GM23338 (cell line): ENCODE data around the gene PHACTR1. TPM values are rescaled to one million over a fixed set of nuclear protein-coding genes. Genes with fewer than 3 reads are reported as not detected.
A peak's percentile ranks its signal among the peaks of the same experiment; 100 is the strongest.

Source experiments
- ATAC-seq: fragments of 200-7000 bp; cut with Tn5 transposase; 3 replicates; pipeline ENCODE4 v1.9.1; 2020
- DNase-seq: peaks from one replicate; pipeline ENCODE4 v3.0.0-alpha.2; 2015; ENCODE audit warnings: low spot score
- H2AFZ ChIP-seq: fragments of 200-600 bp; sonication (generic); 2 replicates; pipeline ENCODE4 v1.8.0; 2016; ENCODE audit warnings: antibody characterized with exemption, mild to moderate bottlenecking, moderate library complexity
- H3F3A ChIP-seq: fragments of 200-600 bp; sonication (generic); replicated peaks from 2 replicates; pipeline ENCODE4 v1.8.0; 2017; ENCODE audit warnings: antibody characterized with exemption, mixed run types, low read depth
- H3K27ac ChIP-seq: fragments of 200-600 bp; sonication (generic); 2 replicates; pipeline ENCODE4 v1.6.1; 2016; ENCODE audit warnings: low read depth
- H3K27me3 ChIP-seq: fragments of 200-600 bp; sonication (generic); 2 replicates; pipeline ENCODE4 v1.8.0; 2016; ENCODE audit warnings: mild to moderate bottlenecking, mixed run types, moderate library complexity; ENCODE audit not compliant: insufficient read depth
- H3K36me3 ChIP-seq: fragments of 200-600 bp; sonication (generic); 2 replicates; pipeline ENCODE4 v1.8.0; 2016; ENCODE audit warnings: mild to moderate bottlenecking; ENCODE audit not compliant: insufficient read depth
- H3K4me1 ChIP-seq: fragments of 200-600 bp; sonication (generic); 2 replicates; pipeline ENCODE4 v1.8.0; 2016; ENCODE audit warnings: mild to moderate bottlenecking, moderate library complexity; ENCODE audit not compliant: insufficient read depth
- H3K4me2 ChIP-seq: fragments of 200-600 bp; sonication (generic); 2 replicates; pipeline ENCODE4 v1.7.1; 2017; ENCODE audit warnings: mixed run types
- H3K4me3 ChIP-seq: fragments of 200-600 bp; sonication (generic); 2 replicates; pipeline ENCODE4 v1.6.1; 2016; ENCODE audit warnings: mixed run types
- H3K79me2 ChIP-seq: fragments of 200-600 bp; sonication (generic); replicated peaks from 2 replicates; pipeline ENCODE4 v1.8.0; 2017; ENCODE audit warnings: mild to moderate bottlenecking; ENCODE audit not compliant: insufficient read depth
- H3K9me2 ChIP-seq: fragments of 200-600 bp; sonication (generic); 2 replicates; pipeline ENCODE4 v1.8.0; 2017; ENCODE audit not compliant: insufficient read depth
- H4K20me1 ChIP-seq: fragments of 200-600 bp; sonication (generic); replicated peaks from 2 replicates; pipeline ENCODE4 v1.8.0; 2017; ENCODE audit warnings: mild to moderate bottlenecking; ENCODE audit not compliant: insufficient read depth
- H3K27ac Mint-ChIP-seq: 2 replicates; pipeline ENCODE4 v1.8.0; 2020; ENCODE audit warnings: inconsistent platforms, mild to moderate bottlenecking, moderate library complexity, mixed read lengths
- H3K27me3 Mint-ChIP-seq: 3 replicates; pipeline ENCODE4 v1.8.0; 2022; ENCODE audit warnings: low read depth, mild to moderate bottlenecking, moderate library complexity, mixed read lengths, inconsistent platforms; ENCODE audit not compliant: insufficient read depth, poor library complexity
- H3K36me3 Mint-ChIP-seq: 3 replicates; pipeline ENCODE4 v1.8.0; 2021; ENCODE audit warnings: low read depth, mild to moderate bottlenecking, inconsistent platforms, moderate library complexity, mixed read lengths
- H3K4me1 Mint-ChIP-seq: 3 replicates; pipeline ENCODE4 v1.8.0; 2020; ENCODE audit warnings: mild to moderate bottlenecking, inconsistent platforms, mixed read lengths
- H3K4me3 Mint-ChIP-seq: 3 replicates; pipeline ENCODE4 v1.8.0; 2021; ENCODE audit warnings: moderate library complexity, mild to moderate bottlenecking, inconsistent platforms, mixed read lengths
- H3K9me3 Mint-ChIP-seq: 3 replicates; pipeline ENCODE4 v1.8.0; 2020; ENCODE audit warnings: moderate library complexity, mild to moderate bottlenecking, inconsistent platforms, mixed read lengths
- CREB1 ChIP-seq: fragments of 250-450 bp; sonication (Bioruptor Pico); IDR thresholded peaks from 2 replicates; pipeline ENCODE4 v1.5.0; 2020; ENCODE audit warnings: low read depth, mild to moderate bottlenecking, moderate library complexity
- EZH2 ChIP-seq: fragments of 200-600 bp; sonication (generic); IDR thresholded peaks from one replicate; pipeline ENCODE4 v1.8.0; 2017; ENCODE audit warnings: antibody characterized with exemption, mild to moderate bottlenecking, low read depth; ENCODE audit not compliant: unreplicated experiment
- EZH2phosphoT487 ChIP-seq: fragments of 200-600 bp; sonication (generic); IDR thresholded peaks from one replicate; pipeline ENCODE4 v1.8.1; 2018; ENCODE audit warnings: antibody characterized with exemption; ENCODE audit not compliant: unreplicated experiment
- JUNB ChIP-seq: IDR thresholded peaks from one replicate; pipeline ENCODE4 v1.6.1; 2016; ENCODE audit warnings: antibody characterized with exemption; ENCODE audit not compliant: unreplicated experiment
- NANOG ChIP-seq: IDR thresholded peaks from 2 replicates; pipeline ENCODE4 v1.6.1; 2016; ENCODE audit warnings: antibody characterized with exemption, borderline replicate concordance
- POLR2AphosphoS5 ChIP-seq: IDR thresholded peaks from 2 replicates; pipeline ENCODE4 v1.6.1; 2016; ENCODE audit warnings: antibody characterized with exemption, low read depth
- STAT1 ChIP-seq: IDR thresholded peaks from one replicate; pipeline ENCODE4 v1.6.1; 2016; ENCODE audit warnings: antibody characterized with exemption; ENCODE audit not compliant: unreplicated experiment
- ZNF114 ChIP-seq: fragments of 250-450 bp; sonication (Bioruptor Pico); IDR thresholded peaks from 2 replicates; pipeline ENCODE4 v1.5.0; 2020; ENCODE audit warnings: mild to moderate bottlenecking, moderate library complexity
- ZNF331 ChIP-seq: fragments of 250-450 bp; sonication (Bioruptor Pico); IDR thresholded peaks from 2 replicates; pipeline ENCODE4 v1.5.0; 2020; ENCODE audit warnings: low read depth, mild to moderate bottlenecking, moderate library complexity
- polyA plus RNA-seq: library from polyadenylated mRNA; unstranded; fragments of >200 nt; fragmentation: Nextera tagmentation; extraction: Ambion mirVana; gene quantifications from 2 replicates; pipeline ENCODE4 v1.2.1, GENCODE V29; 2016
- total RNA-seq: library from RNA; depleted of rRNA; stranded (reverse); fragments of >200 nt; shearing (Covaris generic); gene quantifications from 2 replicates; pipeline ENCODE4 v1.2.3, GENCODE V29; 2014
- TF ChIP-seq, protein P1 (sequence below), 2 experiments: fragments of 200-600 bp in 1 of 2; sonication (generic) in 1 of 2; conservative IDR thresholded peaks; 2 replicates each; pipeline versions ENCODE4 v1.5.1 to v1.6.1; 2016 to 2017; ENCODE audit warnings: antibody characterized with exemption in 2 of 2, low read depth in 2 of 2, mild to moderate bottlenecking in 2 of 2, moderate library complexity in 1 of 2
- TF ChIP-seq, protein P2 (sequence below): IDR thresholded peaks from one replicate; pipeline ENCODE4 v1.6.1; 2018; ENCODE audit warnings: antibody characterized with exemption; ENCODE audit not compliant: unreplicated experiment
- TF ChIP-seq, protein P3 (sequence below): IDR thresholded peaks from 2 replicates; pipeline ENCODE4 v1.6.1; 2016; ENCODE audit warnings: antibody characterized with exemption

Gene PHACTR1
- total and polyA plus RNA-seq, 2 experiments from 2014 or later = 5.9 to 19.3 TPM

DNA sequence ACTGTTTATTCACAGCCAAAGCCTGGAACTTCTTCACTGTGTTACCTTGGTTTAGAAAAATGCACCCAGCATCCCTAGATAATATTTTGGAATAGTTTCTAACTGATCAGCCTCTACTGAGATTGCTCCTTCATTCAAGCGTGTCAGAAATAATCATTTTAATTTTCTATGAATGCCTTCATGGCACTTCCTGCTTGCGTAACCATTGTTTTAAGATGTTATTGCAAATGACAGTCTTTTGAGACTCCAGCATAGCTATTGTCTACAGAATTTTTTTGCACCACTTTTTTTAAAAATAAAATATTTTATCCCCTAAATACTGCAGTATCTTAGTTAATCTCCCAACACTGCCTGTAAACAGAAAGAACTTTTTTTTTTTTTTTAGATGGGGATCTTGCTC, 213.1 kb downstream of the PHACTR1 start (continued):
- TF ChIP-seq, protein P1, sequence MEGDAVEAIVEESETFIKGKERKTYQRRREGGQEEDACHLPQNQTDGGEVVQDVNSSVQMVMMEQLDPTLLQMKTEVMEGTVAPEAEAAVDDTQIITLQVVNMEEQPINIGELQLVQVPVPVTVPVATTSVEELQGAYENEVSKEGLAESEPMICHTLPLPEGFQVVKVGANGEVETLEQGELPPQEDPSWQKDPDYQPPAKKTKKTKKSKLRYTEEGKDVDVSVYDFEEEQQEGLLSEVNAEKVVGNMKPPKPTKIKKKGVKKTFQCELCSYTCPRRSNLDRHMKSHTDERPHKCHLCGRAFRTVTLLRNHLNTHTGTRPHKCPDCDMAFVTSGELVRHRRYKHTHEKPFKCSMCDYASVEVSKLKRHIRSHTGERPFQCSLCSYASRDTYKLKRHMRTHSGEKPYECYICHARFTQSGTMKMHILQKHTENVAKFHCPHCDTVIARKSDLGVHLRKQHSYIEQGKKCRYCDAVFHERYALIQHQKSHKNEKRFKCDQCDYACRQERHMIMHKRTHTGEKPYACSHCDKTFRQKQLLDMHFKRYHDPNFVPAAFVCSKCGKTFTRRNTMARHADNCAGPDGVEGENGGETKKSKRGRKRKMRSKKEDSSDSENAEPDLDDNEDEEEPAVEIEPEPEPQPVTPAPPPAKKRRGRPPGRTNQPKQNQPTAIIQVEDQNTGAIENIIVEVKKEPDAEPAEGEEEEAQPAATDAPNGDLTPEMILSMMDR (conservative IDR thresholded peaks at IDR 0.05; ENCODE audit: low read depth in 2 of 2) = no peak

DNA sequence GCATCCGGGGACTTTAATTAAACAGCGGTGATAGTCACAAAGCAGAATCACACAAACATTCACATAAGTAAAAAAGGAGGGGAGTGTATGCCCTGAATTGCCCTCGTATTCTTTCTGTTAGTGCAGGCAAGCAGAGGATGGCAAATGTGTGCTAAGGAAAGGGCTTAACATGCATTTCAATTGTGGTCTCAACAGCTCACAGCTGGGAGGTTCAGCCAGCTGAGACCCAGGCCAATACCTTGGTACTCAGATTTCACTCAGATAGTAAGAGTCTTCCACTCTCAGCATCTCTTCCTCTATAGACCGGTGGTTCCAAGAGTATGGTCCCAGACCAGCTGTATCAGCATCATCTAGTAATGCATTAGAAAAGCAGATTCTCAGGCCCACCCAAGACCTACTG, 215.1 kb downstream of the PHACTR1 start:
- peak; percentile 21 for DNase-seq
- no peaks in the 10 kb centered on the region for H3K79me2 ChIP-seq
- H3K27ac Mint-ChIP-seq = no peak overlapping the region
- H3K9me2 ChIP-seq = no peaks in the 10 kb centered on the region
- H3K27me3 ChIP-seq = no peaks in the 10 kb centered on the region
- H2AFZ ChIP-seq = no peak overlapping the region
- no peaks in the 10 kb centered on the region for H3K4me1 ChIP-seq
- ATAC-seq = peak; percentile 86
- H3K27me3 Mint-ChIP-seq = peaks cover 2% of the 10 kb centered on the region
- no peak overlapping the region for H3K4me2 ChIP-seq
- H3K9me3 Mint-ChIP-seq = no peaks in the 10 kb centered on the region; the same call in 2 of the 3 replicates
- no peaks in the 10 kb centered on the region for H3K36me3 Mint-ChIP-seq
- H4K20me1 ChIP-seq = no peaks in the 10 kb centered on the region
- H3K27ac ChIP-seq = no peak overlapping the region
- H3K36me3 ChIP-seq = no peaks in the 10 kb centered on the region
- H3F3A ChIP-seq = no peaks in the 10 kb centered on the region
- no peak overlapping the region for H3K4me3 Mint-ChIP-seq
- H3K4me1 Mint-ChIP-seq = peaks cover 17% of the 10 kb centered on the region
- no peak overlapping the region for H3K4me3 ChIP-seq
- TF ChIP-seq, protein P1 (conservative IDR thresholded peaks at IDR 0.05; ENCODE audit: low read depth in 2 of 2) = no peak
- TF ChIP-seq EZH2phosphoT487 = no peak
- TF ChIP-seq ZNF114 = no peak
- TF ChIP-seq POLR2AphosphoS5 = no peak
- no peak for TF ChIP-seq ZNF331
- no peak for TF ChIP-seq EZH2

DNA sequence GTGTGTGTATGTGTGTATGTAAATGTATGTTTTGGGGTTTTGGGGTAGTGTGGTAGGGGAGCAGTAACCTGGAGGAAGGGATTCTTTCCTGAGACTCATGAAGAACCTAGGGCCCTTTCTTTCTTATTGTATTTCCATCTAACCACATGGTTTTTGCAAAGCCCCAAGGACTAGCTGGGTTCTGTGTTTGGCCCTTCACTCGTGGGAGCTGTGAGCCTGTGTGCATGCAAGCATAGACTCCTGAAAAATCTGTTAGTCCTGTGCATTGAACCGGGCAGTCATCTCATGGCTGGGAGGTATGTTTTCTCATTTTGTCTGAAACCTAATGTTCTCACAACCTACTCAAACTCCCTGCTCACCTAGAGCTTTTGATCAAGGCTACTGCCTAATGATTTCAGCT, 219.1 kb downstream of the PHACTR1 start:
- no peak overlapping the region for H3K4me3 ChIP-seq
- H3K27ac ChIP-seq = no peak overlapping the region
- no peak overlapping the region for H3K4me2 ChIP-seq
- H3K27ac Mint-ChIP-seq = no peak overlapping the region
- no peak overlapping the region for H2AFZ ChIP-seq
- H3K27me3 Mint-ChIP-seq = no peaks in the 10 kb centered on the region
- ATAC-seq = no peak
- peaks cover 18% of the 10 kb centered on the region for H3K4me1 Mint-ChIP-seq
- H3F3A ChIP-seq = no peaks in the 10 kb centered on the region
- H3K9me2 ChIP-seq = no peaks in the 10 kb centered on the region
- H3K4me3 Mint-ChIP-seq = no peak overlapping the region
- DNase-seq = no peak
- no peaks in the 10 kb centered on the region; the same call in 2 of the 3 replicates for H3K36me3 Mint-ChIP-seq
- no peaks in the 10 kb centered on the region for H3K36me3 ChIP-seq
- H4K20me1 ChIP-seq = no peaks in the 10 kb centered on the region
- no peaks in the 10 kb centered on the region for H3K27me3 ChIP-seq
- no peaks in the 10 kb centered on the region for H3K79me2 ChIP-seq
- H3K4me1 ChIP-seq = no peaks in the 10 kb centered on the region
- no peaks in the 10 kb centered on the region; the same call in 2 of the 3 replicates for H3K9me3 Mint-ChIP-seq
- no peak for TF ChIP-seq JUNB
- TF ChIP-seq ZNF331 = no peak
- TF ChIP-seq CREB1 = no peak
- no peak for TF ChIP-seq ZNF114
- TF ChIP-seq, protein P2, sequence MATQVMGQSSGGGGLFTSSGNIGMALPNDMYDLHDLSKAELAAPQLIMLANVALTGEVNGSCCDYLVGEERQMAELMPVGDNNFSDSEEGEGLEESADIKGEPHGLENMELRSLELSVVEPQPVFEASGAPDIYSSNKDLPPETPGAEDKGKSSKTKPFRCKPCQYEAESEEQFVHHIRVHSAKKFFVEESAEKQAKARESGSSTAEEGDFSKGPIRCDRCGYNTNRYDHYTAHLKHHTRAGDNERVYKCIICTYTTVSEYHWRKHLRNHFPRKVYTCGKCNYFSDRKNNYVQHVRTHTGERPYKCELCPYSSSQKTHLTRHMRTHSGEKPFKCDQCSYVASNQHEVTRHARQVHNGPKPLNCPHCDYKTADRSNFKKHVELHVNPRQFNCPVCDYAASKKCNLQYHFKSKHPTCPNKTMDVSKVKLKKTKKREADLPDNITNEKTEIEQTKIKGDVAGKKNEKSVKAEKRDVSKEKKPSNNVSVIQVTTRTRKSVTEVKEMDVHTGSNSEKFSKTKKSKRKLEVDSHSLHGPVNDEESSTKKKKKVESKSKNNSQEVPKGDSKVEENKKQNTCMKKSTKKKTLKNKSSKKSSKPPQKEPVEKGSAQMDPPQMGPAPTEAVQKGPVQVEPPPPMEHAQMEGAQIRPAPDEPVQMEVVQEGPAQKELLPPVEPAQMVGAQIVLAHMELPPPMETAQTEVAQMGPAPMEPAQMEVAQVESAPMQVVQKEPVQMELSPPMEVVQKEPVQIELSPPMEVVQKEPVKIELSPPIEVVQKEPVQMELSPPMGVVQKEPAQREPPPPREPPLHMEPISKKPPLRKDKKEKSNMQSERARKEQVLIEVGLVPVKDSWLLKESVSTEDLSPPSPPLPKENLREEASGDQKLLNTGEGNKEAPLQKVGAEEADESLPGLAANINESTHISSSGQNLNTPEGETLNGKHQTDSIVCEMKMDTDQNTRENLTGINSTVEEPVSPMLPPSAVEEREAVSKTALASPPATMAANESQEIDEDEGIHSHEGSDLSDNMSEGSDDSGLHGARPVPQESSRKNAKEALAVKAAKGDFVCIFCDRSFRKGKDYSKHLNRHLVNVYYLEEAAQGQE = no peak
- TF ChIP-seq, protein P1 (conservative IDR thresholded peaks at IDR 0.05; ENCODE audit: low read depth in 2 of 2) = no peak
- no peak for TF ChIP-seq STAT1
- no peak for TF ChIP-seq NANOG
- no peak for TF ChIP-seq EZH2phosphoT487
- TF ChIP-seq, protein P3, sequence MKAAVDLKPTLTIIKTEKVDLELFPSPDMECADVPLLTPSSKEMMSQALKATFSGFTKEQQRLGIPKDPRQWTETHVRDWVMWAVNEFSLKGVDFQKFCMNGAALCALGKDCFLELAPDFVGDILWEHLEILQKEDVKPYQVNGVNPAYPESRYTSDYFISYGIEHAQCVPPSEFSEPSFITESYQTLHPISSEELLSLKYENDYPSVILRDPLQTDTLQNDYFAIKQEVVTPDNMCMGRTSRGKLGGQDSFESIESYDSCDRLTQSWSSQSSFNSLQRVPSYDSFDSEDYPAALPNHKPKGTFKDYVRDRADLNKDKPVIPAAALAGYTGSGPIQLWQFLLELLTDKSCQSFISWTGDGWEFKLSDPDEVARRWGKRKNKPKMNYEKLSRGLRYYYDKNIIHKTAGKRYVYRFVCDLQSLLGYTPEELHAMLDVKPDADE = no peak
- no peak for TF ChIP-seq EZH2
